Skin epidermis (tissue), 12 donors: ENCODE data around the gene DSC3.

ENCODE experiments used
- H3K27ac ChIP-seq, 21 experiments: fragments of 200-600 bp; sonication (generic) in 11 of 21; one replicate each; pipeline ENCODE4 v1.5.0; 2020; ENCODE audit warnings: mild to moderate bottlenecking in 3 of 21, inconsistent platforms in 2 of 21, moderate library complexity in 2 of 21
- H3K4me3 ChIP-seq, 7 experiments: fragments of 200-600 bp; sonication (generic) in 2 of 7; one replicate each; pipeline ENCODE4 v1.5.0; 2020; ENCODE audit warnings: inconsistent platforms in 2 of 7, mild to moderate bottlenecking in 2 of 7, moderate library complexity in 1 of 7

The DSC3 gene

DNA sequence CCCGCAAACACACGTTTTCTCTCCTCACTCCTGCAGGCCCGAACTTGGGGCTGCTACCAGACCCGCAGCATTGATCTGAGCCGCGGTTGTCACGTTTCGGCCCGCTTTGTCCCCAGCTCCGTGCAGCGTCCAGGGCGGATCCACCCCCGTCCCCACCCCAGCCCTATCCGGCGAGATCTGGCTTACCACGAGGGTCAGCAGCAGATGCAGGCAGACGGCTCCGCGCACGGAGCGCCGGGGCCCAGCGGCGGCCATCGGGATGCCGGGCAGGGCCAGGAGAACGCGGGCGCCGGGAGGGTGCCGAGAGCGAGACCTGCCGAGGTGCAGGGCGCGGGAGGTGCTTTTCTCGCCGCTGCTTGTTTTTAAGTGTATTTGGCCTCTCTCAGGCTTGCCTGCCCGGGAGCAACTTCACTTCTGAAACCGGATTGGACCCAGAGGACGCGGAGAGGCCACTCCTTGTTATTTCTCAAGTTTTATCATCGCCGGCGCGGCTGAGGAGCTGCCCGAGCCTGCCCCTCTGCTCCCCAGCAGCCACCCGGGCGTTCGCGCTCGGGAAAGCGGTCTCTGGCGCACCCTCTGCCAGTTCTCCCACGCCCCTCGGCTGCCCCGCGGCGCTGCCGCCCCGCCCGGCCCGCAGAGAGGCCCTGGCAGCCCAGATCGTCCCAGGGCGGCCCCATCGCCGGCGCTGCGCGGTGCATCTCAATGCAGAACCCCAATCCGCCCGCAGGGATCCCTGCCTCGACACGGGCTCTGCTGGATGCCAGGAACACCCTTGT lies at the start of gene DSC3:
TSS of gene DSC3 (minus strand) at position 337 of the 776 bp plus-strand sequence. CDS start at position 255, 82 bp downstream.
- H3K27ac ChIP-seq, result peak within 1 kb of the TSS; percentile 16 to 94 (median 86)
- peak within 1 kb of the TSS; percentile 35 to 56 (median 46) for H3K4me3 ChIP-seq

GRCh38 chr18:31091350-31091749 lies 48.8 kb upstream of the DSC3 start:
- no peak overlapping the region for H3K4me3 ChIP-seq
- H3K27ac ChIP-seq, result no peak overlapping the region

DNA sequence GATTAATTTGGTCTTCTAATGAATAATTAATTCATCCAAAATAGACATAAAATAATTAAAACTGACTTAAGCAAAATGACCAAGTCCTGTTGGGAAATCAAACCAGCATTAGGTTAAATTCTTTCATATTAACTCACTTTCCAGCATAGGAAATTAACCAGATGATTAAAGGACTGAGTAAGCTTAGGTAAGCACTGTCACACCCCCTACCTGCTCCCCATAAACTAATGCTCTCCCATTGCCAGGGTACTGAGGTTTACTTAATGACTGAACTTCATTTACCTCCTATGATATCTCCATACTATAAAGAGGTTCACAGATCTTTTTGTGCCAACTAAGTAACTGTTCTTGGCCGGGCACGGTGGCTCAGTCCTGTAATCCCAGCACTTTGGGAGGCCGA lies 46.0 kb upstream of the DSC3 start:
- H3K4me3 ChIP-seq, result no peak overlapping the region
- no peak overlapping the region for H3K27ac ChIP-seq

DNA sequence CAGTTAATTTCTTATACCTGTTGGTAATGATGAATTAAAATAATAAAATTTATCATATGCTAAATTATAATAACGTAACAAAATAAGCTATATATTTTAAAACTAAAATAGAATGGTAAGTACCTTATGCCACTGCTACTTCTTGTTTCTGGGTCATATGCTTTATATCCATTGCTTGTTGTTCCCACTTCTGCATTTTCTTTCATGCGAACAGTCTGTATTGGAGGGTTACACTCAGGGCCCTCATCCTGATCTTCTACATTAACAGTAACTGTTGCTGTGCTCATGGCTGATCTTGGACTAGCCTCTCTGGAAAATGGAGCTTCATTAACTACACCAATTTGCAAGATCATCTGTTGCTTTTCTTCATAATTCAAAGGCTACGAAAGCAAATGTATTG lies 37.4 kb upstream of the DSC3 start:
- no peak overlapping the region for H3K27ac ChIP-seq
- H3K4me3 ChIP-seq, result no peak overlapping the region

DNA sequence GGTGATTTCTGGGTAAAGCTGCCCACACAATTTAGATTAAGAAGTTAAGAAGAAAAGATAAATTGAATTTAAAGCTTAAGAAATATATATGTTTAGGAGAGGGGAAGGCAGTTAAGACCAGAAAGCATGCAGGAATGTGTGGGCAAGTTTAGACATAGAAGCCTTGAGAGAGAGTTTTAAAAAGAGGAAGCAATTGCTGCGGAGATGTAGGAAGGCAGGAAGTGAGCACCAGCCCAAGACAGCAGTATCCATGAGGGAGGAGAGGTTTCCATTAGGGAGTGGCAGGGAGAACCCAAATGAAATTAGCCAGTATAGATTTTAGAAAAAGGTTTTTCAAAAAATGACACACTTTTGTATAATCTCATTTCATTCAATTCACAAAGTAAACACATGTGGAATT lies 35.3 kb upstream of the DSC3 start:
- Histone ChIP-seq H3K4me3 (no peak overlapping the region), H3K27ac (no peak overlapping the region)

GRCh38 chr18:31072175-31072574 lies 29.6 kb upstream of the DSC3 start:
- H3K4me3 ChIP-seq, result no peak overlapping the region
- H3K27ac ChIP-seq, result no peak overlapping the region

GRCh38 chr18:31070206-31070605 lies 27.7 kb upstream of the DSC3 start:
- Histone ChIP-seq H3K27ac (no peak overlapping the region), H3K4me3 (no peak overlapping the region)

GRCh38 chr18:31066266-31066665 lies 23.7 kb upstream of the DSC3 start:
- H3K27ac ChIP-seq, result no peak overlapping the region
- no peak overlapping the region for H3K4me3 ChIP-seq

- Histone ChIP-seq H3K27ac (peak overlapping the region in 10 of 21 experiments; percentile 2 to 73 (median 51)), H3K4me3 (no peak overlapping the region)
Observed at GRCh38 chr18:31065036-31065773, 22.7 kb upstream of the DSC3 start.

- H3K27ac ChIP-seq, result peak overlapping the region in 11 of 21 experiments; percentile 29 to 73 (median 48)
- no peak overlapping the region for H3K4me3 ChIP-seq
Observed at GRCh38 chr18:31064130-31064529, 21.6 kb upstream of the DSC3 start.

GRCh38 chr18:31061945-31062344 lies 19.4 kb upstream of the DSC3 start:
- Histone ChIP-seq H3K4me3 (no peak overlapping the region), H3K27ac (no peak overlapping the region)

DNA sequence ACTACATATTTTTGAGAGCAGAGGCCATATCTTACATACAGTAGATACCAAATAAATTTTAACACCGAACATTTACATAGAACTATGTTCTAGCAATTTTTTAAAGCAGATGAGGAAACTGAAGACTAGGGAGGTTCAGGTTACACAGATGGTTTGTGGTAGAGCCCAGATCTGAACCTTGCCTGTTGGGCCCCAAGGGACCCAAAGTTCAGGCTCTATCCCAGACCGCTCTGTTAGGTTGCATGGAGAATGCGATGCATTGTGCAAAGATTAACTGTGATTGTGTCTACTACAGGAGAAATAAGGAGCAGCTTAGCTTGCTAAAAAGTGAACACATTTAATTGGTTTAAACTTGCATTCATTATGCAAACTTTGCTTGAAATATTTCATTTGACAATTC lies 16.4 kb upstream of the DSC3 start:
- H3K27ac ChIP-seq, result no peak overlapping the region
- no peak overlapping the region for H3K4me3 ChIP-seq

- H3K27ac ChIP-seq, result no peak overlapping the region
- H3K4me3 ChIP-seq, result no peak overlapping the region
Observed at GRCh38 chr18:31057917-31058316, 15.4 kb upstream of the DSC3 start.

GRCh38 chr18:31057051-31057450 lies 14.5 kb upstream of the DSC3 start:
- H3K27ac ChIP-seq, result no peak overlapping the region
- no peak overlapping the region for H3K4me3 ChIP-seq

- H3K27ac ChIP-seq, result no peak overlapping the region
Observed at GRCh38 chr18:31056296-31056695, 13.8 kb upstream of the DSC3 start.

DNA sequence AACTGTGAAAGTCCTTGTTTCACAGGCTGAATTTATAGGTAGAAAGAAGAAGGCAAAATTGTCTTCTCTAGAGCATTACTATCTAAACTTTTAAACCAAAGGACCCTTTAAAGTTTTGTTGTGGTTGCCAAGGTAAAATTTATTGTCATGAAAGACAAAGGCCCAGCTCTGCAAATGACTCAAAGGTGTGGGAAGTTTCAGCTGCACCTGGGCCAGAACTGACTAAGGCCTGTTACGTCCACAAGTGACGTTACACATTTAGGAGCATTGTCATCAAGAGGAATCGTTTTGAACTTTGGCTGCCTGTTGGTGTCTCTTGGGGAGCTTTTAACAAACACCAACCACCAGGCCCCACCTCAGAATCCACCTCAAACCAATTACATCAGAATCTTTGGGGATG lies 8.1 kb upstream of the DSC3 start:
- no peak overlapping the region for H3K4me3 ChIP-seq
- H3K27ac ChIP-seq, result no peak overlapping the region

More at GRCh38 chr18:31056296-31056695, 13.8 kb upstream of the DSC3 start:
- no peak overlapping the region for H3K4me3 ChIP-seq

- Histone ChIP-seq H3K4me3 (no peak overlapping the region), H3K27ac (no peak overlapping the region)
Observed at GRCh38 chr18:31049189-31049588, 6.6 kb upstream of the DSC3 start.

GRCh38 chr18:31048216-31048615 lies 5.7 kb upstream of the DSC3 start:
- Histone ChIP-seq H3K27ac (no peak overlapping the region), H3K4me3 (no peak overlapping the region)

DNA sequence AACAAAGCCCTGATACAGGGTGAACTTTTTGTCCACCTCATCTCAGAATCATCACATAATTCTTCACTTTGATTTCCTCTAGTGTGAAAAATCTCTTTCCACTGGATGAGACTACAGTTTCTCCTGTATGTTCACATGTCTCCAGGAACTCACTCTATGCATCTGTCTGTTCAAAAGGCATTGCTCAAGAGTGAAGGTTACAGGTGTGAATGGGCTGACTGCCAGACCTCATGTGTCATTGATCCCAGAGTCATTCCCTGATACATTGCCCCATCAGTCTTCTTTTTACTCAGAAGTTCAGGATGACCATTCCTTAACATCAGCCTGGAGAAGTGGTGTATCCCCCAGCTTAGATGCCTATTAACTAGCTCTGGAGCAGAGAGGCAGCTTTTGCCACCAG lies 4.4 kb upstream of the DSC3 start:
- H3K4me3 ChIP-seq, result no peak overlapping the region
- peak overlapping the region in 7 of 21 experiments; percentile 32 to 78 (median 55) for H3K27ac ChIP-seq

GRCh38 chr18:31045599-31045998 lies 3.1 kb upstream of the DSC3 start:
- H3K27ac ChIP-seq, result peak overlapping the region in 5 of 21 experiments; percentile 32 to 75 (median 55)
- H3K4me3 ChIP-seq, result no peak overlapping the region

DNA sequence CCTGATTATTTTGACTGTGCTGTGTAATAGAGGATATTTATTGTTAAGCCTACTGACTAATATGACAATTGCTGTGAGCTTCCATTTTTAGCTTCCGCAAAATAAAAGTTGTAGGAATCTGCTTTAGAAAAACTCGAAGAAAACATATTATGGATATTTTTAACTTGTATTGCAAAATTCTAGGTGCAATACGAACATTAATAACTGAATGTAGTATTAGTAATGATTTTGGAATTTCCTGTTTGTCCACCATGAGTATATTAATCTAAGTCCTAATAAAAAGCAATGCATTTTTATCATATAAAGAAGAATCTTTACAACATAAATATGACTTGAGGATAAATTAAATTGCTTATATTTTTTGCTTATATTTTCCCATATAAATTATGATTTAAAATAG lies 2.4 kb upstream of the DSC3 start:
- no peak overlapping the region for H3K27ac ChIP-seq
- H3K4me3 ChIP-seq, result no peak overlapping the region
